PC-3 (cell line): ENCODE measurements around the gene VSIG10L2. TPM values are rescaled to one million over a fixed set of nuclear protein-coding genes. Genes with fewer than 3 reads are reported as not detected.

Experiments
- ATAC-seq: fragments of 200-7000 bp; cut with Tn5 transposase; 2 replicates; pipeline ENCODE4 v1.9.1; 2020; ENCODE audit warnings: mild to moderate bottlenecking, moderate library complexity
- BruUV-seq: library from RNA; stranded (reverse); fragments of 400-500 nt; replicated peaks from 2 replicates; lab custom pipeline; 2021; lab: Mats Ljungman, UMichigan
- CTCF ChIA-PET: fragments of 300-600 bp; sonication (Branson Sonifier 250); formaldehyde crosslinking; loops from one replicate; lab custom pipeline; 2022; ENCODE audit warnings: antibody characterized with exemption; lab: Charles Lee
- POLR2A ChIA-PET: fragments of 300-600 bp; sonication (Branson Sonifier 250); formaldehyde crosslinking; loops from one replicate; lab custom pipeline; 2022; ENCODE audit warnings: antibody characterized with exemption; ENCODE audit not compliant: unreplicated experiment; lab: Charles Lee
- DNase-seq: peaks from one replicate; pipeline ENCODE4 v3.0.0-alpha.2; 2015
- H2AFZ ChIP-seq: fragments of 300-600 bp; sonication (generic); 2 replicates; pipeline ENCODE4 v1.6.0; 2016; ENCODE audit warnings: antibody characterized with exemption, low read length
- H3F3A ChIP-seq: fragments of 300-600 bp; sonication (generic); one replicate; pipeline ENCODE4 v1.6.0; 2017; ENCODE audit warnings: antibody characterized with exemption, low read length, control low read depth, mild to moderate bottlenecking; ENCODE audit not compliant: unreplicated experiment
- H3K27ac ChIP-seq: fragments of 300-600 bp; sonication (generic); 2 replicates; pipeline ENCODE4 v1.5.1; 2016; ENCODE audit warnings: mild to moderate bottlenecking, low read length
- H3K27me3 ChIP-seq: fragments of 300-600 bp; sonication (generic); 2 replicates; pipeline ENCODE4 v1.6.1; 2016; ENCODE audit warnings: low read length, mixed read lengths
- H3K36me3 ChIP-seq: fragments of 300-600 bp; sonication (generic); 2 replicates; pipeline ENCODE4 v1.6.1; 2016; ENCODE audit warnings: low read depth, mixed run types, low read length, mixed read lengths
- H3K4me1 ChIP-seq: fragments of 300-600 bp; sonication (generic); 2 replicates; pipeline ENCODE4 v1.5.1; 2016; ENCODE audit warnings: low read length; ENCODE audit not compliant: insufficient read depth
- H3K4me2 ChIP-seq: fragments of 300-600 bp; sonication (generic); 2 replicates; pipeline ENCODE4 v1.6.0; 2016; ENCODE audit warnings: low read length
- H3K4me3 ChIP-seq: fragments of 300-600 bp; sonication (generic); 2 replicates; pipeline ENCODE4 v1.5.1; 2016; ENCODE audit warnings: mild to moderate bottlenecking, low read length, mixed read lengths
- H3K79me2 ChIP-seq: fragments of 300-600 bp; sonication (generic); 2 replicates; pipeline ENCODE4 v1.6.1; 2017; ENCODE audit warnings: low read length, mixed read lengths
- H3K9ac ChIP-seq: fragments of 300-600 bp; sonication (generic); 2 replicates; pipeline ENCODE4 v1.6.0; 2016; ENCODE audit warnings: mild to moderate bottlenecking, low read length
- H3K9me2 ChIP-seq: fragments of 300-600 bp; sonication (generic); replicated peaks from 2 replicates; pipeline ENCODE4 v1.6.1; 2016; ENCODE audit warnings: mixed run types, low read length, mixed read lengths
- H3K9me3 ChIP-seq: fragments of 300-600 bp; sonication (generic); 2 replicates; pipeline ENCODE4 v1.6.1; 2016; ENCODE audit warnings: low read length, mixed read lengths
- H4K20me1 ChIP-seq: fragments of 300-600 bp; sonication (generic); 2 replicates; pipeline ENCODE4 v1.6.1; 2016; ENCODE audit warnings: low read length, mixed read lengths
- CTCF ChIP-seq: fragments of 300-600 bp; sonication (generic); conservative IDR thresholded peaks from 2 replicates; pipeline ENCODE4 v1.5.1; 2017; ENCODE audit warnings: antibody characterized with exemption, low read depth, mild to moderate bottlenecking, low read length
- EZH2 ChIP-seq: fragments of 300-600 bp; sonication (generic); IDR thresholded peaks from one replicate; pipeline ENCODE4 v1.6.1; 2017; ENCODE audit warnings: antibody characterized with exemption, mild to moderate bottlenecking, low read length; ENCODE audit not compliant: unreplicated experiment
- EZH2phosphoT487 ChIP-seq: fragments of 300-600 bp; sonication (generic); IDR thresholded peaks from 2 replicates; pipeline ENCODE4 v1.6.1; 2018; ENCODE audit warnings: mild to moderate bottlenecking, antibody characterized with exemption, low read length, borderline replicate concordance
- intact Hi-C: fragments of 100-400 bp; cut with micrococcal nuclease; formaldehyde crosslinking; loops from 2 replicates; pipeline ENCODE4 v1.9.0; 2023
- total RNA-seq: library from RNA; depleted of rRNA; stranded (reverse); fragments of >200 nt; gene quantifications from 2 replicates; pipeline ENCODE4 v1.2.3, GENCODE V29; 2014

The VSIG10L2 gene
- total RNA-seq, 1 experiment from 2014 or later = not detected

DNA sequence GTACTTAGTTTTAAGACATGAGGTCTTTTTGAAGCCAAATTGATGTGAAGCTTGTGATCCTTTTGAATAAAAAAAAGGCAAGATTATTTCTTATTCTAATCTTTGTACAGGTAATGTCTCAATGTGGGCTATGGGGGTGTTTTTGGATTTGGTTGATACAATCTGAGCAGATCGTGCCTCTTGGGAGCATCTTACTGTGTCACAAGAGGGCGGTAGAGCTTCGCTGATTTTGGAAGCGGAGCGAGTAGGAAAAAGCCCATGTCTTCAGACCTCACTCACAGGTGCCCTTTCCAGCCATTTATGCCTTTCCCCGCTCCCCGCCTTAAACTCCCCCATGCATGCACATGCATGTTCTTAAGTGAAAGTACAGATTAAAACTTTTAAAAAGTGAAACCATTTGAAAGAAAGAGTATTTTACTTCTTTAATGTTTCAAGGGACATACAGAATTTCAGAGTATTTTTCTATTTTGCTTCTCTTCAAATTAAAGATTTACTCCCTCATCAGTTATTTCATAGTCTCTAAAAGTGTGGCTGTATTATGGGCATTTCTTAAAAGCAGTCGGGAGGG is 22.7 kb upstream of the VSIG10L2 start:
- Histone ChIP-seq H3K36me3 (no peaks in the 10 kb centered on the region), H3K4me3 (no peak overlapping the region), H3K27me3 (peaks cover 6% of the 10 kb centered on the region; the same call in 1 of the 2 replicates), H3K27ac (no peak overlapping the region), H3F3A (no peaks in the 10 kb centered on the region), H3K9me3 (no peaks in the 10 kb centered on the region), H2AFZ (no peak overlapping the region), H4K20me1 (no peaks in the 10 kb centered on the region), H3K4me2 (no peak overlapping the region), H3K9me2 (no peaks in the 10 kb centered on the region), H3K79me2 (no peaks in the 10 kb centered on the region), H3K4me1 (no peaks in the 10 kb centered on the region), H3K9ac (no peak overlapping the region)
- intact Hi-C loops = loop anchor here (1.0 to 10.0 kb wide), 3 partner anchors 138 to 271 kb away; no protein-coding TSS in a partner anchor
- ChIA-PET CTCF (interaction anchor here (0.8 to 1.4 kb wide), 2 partner anchors 191 to 271 kb away, joined by 3 to 8 read pairs; no protein-coding TSS in a partner anchor), POLR2A (no interaction called here)
- TF ChIP-seq EZH2phosphoT487 (no peak), CTCF (peak; percentile 93)
- BruUV-seq = no TSS peak
- ATAC-seq (peak; percentile 86), DNase-seq (peak; percentile 94)

DNA sequence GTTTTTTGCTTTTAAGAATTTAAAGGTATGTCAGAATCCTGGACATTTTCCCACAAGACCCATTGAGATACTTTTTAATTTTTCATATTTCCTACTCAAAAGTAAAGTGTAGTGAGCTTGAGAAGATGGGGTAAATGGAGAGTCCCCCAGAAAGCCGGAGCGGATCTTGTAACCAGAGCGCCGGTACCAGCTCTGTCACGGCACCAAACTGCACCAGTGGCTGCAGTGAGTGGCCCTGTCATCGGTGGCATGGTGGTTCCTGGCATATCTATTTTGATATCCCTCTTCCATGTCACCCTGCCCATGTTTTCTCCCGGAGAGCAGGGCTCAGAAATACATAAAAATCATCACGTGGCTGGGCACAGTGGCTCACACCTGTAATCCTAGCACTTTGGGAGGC is 22.2 kb upstream of the VSIG10L2 start:
- H3K27me3 ChIP-seq = peaks cover 3% of the 10 kb centered on the region; the same call in 1 of the 2 replicates
- no peaks in the 10 kb centered on the region for H4K20me1 ChIP-seq
- no peaks in the 10 kb centered on the region for H3K9me3 ChIP-seq
- H3K27ac ChIP-seq = no peak overlapping the region
- H3K4me3 ChIP-seq = no peak overlapping the region
- no peaks in the 10 kb centered on the region for H3K9me2 ChIP-seq
- no peaks in the 10 kb centered on the region for H3K4me1 ChIP-seq
- no peaks in the 10 kb centered on the region for H3K79me2 ChIP-seq
- no peak overlapping the region for H3K9ac ChIP-seq
- H3K4me2 ChIP-seq = no peak overlapping the region
- ChIA-PET POLR2A (no interaction called here), CTCF (interaction anchor here (1.4 kb wide), 1 partner anchor 270 kb away, joined by 8 read pairs; no protein-coding TSS in a partner anchor)
- no peak for DNase-seq
- no TSS peak for BruUV-seq
- no peaks in the 10 kb centered on the region for H3F3A ChIP-seq
- TF ChIP-seq CTCF (no peak), EZH2phosphoT487 (no peak), EZH2 (no peak)
- no peak overlapping the region for H2AFZ ChIP-seq
- H3K36me3 ChIP-seq = no peaks in the 10 kb centered on the region
- no peak for ATAC-seq
- intact Hi-C loops = loop anchor here (1.0 to 10.0 kb wide), 3 partner anchors 138 to 271 kb away; no protein-coding TSS in a partner anchor
